Stimulated activated CD8-positive, alpha-beta memory T cell treated with anti-CD3 and anti-CD28 coated beads, Interleukin-2, amount 100 ng/mL, for 1 hour (primary cell): Measurements from ENCODE around the gene CLVS2.

Experiments used
- DNase-seq, 2 donors: peaks; one replicate each; pipeline ENCODE4 v3.0.0-alpha.2; 2020; ENCODE audit warnings: low read depth in 2 of 2

The CLVS2 gene

DNA sequence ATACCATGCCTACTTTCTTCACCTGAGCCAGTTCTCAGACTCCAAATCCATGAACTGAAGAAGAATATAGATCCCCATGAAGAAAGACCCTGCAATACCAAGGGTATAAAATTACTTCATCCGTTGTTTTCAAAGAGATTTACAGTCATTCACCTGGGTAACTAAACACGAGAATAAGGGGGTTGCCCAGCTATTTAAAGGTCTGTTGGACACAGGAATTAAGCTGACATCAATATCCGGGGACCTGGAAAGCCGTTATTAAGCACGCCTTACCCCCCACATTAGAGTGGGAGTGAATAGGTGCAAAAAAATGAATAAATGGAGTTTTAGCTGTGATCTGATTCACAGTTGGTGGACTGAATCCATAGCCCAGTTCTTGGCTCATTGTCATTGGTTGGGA lies 28.9 kb downstream of the CLVS2 start:
- no peak for DNase-seq

DNA sequence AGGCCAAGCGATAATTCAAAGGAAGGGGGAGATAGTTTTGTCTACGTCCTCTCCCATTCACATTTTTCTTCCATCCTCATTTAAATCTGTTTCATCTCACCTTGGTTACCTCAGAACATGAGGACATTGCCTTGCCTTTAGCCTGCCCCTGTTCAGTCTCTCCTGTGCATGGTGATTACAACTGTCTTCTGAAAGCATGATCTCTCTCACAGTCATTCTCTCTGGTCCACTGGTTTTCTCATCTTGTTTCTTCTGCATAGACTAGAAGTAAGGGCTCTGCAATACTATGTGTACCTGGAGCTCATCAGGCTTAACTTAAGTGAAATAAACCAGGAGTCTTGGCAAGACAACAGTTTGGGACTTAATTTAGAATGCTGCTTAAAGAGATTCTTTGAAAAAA lies 31.4 kb downstream of the CLVS2 start:
- DNase-seq: no peak

DNA sequence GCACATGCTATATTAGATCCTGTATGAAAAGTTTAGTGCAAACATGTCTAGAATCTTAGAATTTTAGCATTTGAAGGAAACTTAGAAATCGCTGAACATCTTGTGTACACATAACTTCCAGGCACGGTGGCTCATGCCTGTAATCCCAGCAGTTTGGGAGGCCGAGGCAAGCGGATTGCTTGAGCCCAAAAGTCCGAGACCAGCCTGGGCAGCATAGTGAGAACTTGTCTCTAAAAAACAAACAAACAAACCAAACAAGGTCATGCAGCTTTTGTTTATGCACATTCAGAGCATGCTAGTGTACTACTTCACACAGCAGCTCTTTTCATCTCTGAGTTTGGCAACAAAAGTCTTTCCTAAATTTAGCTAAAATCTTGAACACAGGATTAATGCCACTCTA lies 32.2 kb downstream of the CLVS2 start:
- DNase-seq: no peak

DNA sequence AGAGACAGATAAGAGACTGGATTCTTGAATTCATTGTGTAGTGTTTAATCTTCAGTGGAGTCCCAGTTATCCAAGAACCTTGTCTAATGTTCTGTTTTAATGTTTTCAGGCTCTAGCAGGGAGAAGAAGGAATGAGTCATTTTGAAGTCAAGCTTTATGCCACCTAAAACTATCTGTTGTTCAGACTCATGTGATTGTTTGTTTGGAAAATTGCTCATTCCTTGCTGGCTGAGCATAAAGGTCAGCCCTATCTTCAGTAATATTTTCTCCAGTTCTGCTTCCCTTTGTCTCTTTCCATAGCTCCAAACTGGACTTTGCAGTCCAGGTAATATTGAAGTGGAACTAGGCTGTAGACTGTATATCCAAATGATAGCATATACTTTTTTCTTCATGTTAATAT lies 34.2 kb downstream of the CLVS2 start:
- DNase-seq: no peak

DNA sequence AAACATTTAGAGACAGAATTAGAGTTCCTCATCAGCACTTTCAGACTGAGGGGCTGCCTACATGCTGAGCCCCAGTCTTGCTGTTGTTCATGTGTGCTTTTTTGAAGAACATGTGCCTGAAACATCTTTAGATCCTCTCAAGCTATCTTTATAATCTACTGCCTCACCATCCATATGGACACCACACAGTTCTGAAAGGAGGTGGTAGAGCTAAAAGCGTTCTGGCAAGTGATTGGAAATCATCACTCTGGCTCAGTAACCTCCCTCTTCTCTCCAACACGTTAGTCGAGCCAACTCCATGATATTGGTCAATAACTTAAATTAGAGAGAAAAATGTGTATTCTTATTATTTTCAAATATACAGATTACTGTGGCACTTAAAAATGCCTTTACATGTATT lies 40.6 kb downstream of the CLVS2 start:
- no peak for DNase-seq

DNA sequence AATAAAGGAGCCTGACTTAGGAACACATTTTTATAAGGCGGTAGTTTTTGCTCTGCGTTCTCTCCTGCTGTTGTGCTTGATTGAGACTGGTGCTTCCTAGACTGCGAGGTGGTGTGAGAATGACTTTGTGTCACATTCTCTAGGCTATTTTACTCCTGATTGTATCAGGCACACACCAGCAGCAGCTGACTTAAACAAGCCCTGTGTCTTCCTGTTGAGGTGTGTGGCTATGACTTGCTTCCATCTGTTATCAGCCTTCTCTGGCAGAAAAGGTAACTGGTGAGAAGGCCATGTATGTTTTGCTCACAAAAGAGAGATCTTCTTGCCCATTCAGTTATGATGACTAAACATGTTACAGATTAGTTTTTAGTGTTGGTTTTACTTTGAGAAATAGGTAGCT lies 43.4 kb downstream of the CLVS2 start:
- DNase-seq: no peak

DNA sequence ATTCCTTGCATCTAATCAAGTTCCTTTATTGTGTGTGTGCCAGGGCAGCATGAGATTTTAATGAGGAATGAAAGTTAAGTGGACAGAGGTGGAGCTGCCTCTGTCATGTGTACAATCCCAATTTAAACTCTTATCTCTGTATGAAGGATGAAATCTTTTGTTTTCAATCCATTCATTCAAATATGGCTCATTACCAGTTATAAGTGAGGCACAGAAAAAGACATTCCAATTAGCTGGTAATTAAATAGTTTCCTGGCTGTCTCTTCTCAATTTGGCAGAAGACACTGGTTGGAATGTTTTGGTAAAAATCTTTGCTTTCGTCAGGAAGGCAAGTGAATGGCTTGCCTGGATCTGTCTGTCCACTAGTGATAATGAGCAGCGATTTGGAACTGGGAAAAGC lies 46.4 kb downstream of the CLVS2 start:
- DNase-seq: no peak

DNA sequence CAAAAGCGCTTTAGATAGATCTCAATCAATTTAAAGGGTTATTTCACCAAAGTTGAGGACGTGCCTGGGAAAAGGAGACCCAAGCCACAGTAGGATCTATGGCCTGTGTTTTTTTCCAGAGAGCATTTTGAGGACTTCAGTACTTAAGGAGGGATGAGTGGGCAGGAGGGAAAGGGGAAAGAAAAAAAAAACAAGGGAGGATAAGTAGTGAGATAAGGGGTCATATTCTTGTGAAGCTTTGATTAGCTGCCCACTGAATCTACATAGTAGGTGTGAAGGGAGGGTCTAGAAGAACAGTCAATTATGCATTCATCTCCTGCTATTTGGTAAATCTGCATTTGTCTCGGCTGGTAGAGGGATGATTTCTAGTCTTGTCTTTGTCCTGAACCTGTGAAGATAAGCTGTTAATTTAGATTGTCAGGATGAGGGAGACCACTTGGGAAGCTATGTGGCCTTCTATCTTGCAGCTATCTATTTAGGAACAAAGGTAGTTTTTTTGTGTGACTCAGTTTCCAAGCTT lies 48.4 kb downstream of the CLVS2 start:
- no peak for DNase-seq

DNA sequence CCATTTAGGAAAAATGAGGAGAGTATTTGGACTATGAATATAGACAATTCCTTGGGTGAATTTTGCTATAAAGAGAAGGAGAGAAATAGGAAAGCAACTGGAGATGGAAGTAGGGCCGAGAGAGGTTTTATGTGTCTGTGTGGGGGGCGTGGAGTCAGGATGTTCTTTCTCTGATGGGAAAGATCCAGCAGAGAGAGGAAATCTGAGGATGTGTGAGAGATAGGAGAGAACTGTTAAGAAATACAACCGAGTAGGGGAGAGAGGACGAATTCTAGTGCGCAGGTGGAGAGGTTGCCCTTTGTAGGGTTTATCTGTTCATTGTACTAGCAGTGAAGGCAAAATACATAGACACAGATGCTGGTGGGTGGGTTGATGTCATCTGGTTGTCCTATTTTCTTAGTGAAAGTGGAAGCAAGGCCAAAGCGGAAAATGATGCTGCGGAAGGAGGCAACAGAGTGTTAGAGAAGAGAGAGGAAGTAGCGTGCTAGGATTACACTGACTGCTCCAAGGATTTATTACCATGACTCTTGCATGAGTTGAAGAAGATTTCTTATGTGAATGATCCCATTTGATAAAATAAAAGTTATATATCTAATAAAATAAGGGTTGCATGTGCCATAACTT lies 57.7 kb downstream of the CLVS2 start:
- DNase-seq: no peak

DNA sequence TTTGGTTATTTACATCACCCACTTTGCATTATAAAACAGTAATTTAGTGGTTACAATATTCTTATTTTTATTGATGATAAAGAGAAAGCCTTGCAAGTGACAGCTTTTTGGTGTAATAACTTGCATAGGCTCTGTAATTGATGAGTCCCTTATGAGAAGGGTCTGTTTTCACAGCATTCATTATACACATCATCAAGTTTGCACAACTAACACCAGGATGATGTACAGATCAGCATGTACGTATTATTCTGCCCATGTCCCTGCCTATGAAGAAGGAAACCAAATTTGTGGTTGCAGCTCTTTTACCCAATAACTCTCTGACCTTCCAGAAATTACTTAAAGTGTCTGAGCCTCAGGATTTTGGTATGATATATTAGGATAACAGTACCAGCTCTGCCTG lies 59.2 kb downstream of the CLVS2 start:
- DNase-seq: no peak

DNA sequence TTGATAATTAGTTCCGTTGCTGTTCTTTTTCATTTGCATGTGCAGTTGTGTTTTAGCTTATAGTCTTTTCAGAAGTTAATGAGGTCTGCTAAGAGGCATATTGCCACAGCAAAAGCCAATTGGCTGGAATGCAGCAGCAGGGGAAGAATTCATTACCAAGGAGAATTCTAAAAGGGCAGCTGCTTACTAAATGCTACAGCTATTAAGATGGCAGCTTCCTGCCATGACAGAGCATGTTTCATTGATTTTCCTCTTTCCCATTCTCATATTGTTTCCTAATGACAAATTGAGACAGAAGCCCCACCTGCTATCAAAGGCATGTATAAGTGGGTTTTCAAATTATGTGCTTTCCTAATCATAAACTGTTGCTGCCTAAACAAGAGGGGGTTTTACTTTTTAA lies 66.6 kb downstream of the CLVS2 start:
- DNase-seq: no peak

DNA sequence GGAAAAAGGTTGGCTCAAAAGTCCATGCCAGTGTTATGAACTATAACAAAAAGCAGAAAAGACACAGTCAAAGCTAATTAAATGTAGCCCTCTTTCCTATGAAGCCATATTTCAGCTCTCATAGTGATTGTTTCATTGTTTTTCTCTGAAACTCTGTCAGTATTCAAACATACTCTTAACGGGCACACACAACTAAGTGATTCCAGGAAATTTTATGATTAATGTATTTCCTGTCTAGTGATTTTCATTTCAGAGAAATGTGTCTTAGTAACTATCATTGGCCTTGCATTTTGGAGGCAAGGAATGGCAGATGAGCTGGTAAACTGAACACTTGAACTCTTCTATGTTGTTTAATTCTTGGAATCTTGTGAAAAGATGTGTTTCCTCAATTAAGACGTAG lies 68.0 kb downstream of the CLVS2 start:
- no peak for DNase-seq

DNA sequence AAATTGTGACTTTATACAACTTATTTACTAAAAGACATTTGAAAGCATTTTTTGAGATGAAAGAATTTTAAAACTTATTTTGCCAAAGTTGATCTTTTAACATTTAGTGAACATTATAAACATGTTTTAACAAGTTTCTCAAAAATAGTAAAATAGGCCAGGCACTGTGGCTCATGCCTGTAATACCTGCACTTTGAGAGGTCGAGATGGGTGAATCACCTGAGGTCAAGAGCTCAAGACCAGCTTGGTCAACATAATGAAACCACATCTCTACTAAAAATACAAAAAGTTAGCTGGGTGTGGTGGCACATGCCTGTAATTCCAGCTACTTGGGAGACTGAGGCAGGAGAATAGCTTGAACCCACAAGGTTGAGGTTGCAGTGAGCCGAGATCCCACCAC lies 78.6 kb downstream of the CLVS2 start:
- DNase-seq: no peak

DNA sequence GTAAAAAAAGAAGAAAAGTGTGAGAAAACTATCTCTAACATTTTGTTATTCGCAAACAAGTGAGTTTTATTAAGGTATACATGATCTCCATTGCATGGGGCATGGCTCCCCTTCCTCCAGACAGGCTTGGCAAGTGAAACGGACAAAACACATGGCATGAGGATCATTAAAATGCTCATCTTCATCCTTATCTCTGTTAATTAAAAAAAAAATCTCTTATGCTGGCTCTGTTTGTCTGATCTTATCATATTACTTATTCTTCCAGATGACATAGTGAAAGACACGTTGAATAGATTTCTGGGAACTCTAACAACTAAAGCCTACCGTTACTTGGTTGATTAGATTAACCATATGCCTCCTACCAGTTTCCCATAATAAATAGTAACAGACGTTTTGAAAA lies 89.4 kb downstream of the CLVS2 start:
- no peak for DNase-seq

DNA sequence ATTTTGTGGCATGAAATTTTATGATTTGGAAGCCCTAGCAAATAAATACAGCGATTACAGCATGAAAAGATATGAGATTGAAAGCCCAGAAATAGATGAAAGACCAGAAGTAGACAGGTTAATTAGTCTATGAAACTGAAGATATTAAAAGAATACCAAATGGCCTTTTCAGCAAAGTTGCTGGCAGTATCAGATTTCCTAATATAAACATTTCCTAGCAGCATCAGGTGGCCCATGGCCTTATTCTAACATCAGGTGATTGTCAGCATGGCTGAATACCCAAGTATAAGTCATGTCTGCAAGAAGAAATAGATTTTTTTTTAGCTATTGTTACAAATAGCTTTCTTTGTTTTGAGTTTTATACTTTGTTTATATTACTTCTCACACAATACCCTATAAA lies 93.2 kb downstream of the CLVS2 start:
- no peak for DNase-seq

DNA sequence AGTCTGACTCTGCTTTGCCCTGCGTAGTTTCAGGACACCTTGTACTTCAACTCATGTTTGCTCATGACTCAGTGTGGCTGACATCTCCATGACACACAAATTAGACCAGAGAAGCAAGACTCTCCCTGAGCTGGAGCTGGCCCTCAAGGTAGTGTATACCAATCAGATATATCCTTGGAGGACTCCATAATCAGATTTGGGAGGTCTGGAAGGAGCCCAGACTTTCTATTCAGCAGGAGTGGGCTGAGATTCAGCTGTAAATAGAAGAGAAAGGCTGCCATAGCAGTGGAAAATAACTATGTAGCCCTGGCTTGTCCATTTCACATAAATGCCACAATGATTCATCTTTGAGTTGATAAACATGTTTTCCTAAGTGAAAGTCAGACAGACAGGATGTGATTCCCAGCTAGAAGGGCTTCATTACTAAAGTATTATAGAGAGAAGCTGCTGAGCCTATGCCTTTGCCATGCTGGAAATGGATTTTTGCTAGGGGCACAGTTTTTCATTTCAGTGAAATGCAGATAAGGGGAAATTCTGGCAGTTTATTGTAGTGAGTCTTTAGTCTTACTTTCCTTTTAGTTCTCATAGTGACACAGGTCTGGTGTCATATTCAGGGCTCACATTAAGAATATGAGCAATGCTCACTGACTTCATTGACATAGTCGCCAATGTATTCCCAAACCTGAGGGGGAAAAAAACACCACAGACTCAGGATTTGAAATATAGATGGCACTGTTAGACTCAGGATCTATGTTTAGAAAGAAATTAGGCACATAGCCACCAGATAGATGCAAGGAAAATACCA lies 95.3 kb downstream of the CLVS2 start:
- DNase-seq: no peak

DNA sequence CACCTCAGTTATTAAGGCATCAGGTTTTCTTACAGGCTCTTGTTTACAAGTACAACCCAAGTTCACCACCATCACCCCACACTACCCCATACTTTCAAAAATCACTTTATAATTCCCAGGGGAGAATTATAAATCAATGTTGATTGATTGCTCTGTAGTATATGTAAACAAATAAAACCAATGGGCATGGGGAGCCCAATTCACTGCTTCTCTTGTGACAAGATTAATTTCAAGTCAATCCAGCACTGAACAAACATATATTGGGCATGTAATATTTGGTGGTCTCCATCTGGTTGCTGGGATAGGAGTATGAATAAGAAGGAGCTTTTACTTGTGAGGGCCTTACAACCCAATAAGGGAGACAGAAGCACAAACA lies 95.8 kb downstream of the CLVS2 start:
- DNase-seq: no peak

DNA sequence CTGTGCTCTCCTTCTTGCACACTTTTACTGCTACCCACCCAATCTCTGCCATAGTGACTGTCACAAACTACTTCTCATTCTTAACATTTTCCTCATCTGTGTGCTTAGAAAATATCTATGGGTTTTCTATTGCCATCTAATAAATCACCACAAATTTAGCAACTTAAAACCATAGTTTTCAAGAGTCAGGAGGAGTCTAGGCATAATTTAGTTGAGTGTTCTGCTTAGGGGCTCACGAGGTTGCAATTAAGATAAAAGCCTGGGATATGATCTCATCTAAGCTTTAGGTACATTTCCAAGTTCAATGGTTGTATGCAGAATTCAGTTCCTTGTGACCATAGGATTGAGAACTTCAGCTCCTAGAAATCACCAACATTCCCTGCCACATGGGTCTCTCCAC lies 98.8 kb downstream of the CLVS2 start:
- no peak for DNase-seq

DNA sequence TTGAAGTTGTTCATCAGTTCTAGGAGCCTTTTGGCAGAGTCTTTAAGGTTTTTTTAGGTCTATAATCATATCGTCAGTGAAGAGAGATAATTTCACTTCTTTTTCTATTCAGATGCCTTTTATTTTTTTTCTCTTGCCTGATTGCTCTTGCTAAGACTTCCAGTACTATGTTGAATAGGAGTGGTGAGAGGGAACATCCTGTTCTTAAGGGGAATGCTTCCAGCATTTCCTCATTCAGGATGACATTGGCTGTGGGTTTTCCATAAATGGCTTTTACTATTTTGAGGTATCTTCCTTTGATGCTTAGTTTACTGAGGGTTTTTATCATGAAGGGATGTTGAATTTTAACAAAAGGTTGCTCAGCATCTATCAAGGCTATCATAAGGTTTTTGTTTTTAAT lies 109.5 kb downstream of the CLVS2 start:
- no peak for DNase-seq

DNA sequence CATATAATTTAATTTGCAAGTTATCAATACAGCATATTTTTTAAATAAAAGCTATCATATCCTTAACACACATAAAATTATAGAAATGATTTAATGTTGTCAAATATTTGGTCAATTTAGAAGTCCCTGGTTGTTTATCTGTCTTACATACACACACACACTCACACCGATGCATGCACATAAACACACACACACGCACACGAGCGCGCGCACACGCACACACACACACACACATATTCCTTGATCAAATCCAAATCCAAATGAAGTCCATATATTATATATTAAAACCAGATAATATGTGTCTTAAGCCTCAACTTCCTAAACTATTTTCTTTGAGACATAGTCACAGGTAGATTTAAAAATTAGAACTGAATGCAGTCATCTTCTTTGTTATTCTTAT lies 120.3 kb downstream of the CLVS2 start:
- no peak for DNase-seq

DNA sequence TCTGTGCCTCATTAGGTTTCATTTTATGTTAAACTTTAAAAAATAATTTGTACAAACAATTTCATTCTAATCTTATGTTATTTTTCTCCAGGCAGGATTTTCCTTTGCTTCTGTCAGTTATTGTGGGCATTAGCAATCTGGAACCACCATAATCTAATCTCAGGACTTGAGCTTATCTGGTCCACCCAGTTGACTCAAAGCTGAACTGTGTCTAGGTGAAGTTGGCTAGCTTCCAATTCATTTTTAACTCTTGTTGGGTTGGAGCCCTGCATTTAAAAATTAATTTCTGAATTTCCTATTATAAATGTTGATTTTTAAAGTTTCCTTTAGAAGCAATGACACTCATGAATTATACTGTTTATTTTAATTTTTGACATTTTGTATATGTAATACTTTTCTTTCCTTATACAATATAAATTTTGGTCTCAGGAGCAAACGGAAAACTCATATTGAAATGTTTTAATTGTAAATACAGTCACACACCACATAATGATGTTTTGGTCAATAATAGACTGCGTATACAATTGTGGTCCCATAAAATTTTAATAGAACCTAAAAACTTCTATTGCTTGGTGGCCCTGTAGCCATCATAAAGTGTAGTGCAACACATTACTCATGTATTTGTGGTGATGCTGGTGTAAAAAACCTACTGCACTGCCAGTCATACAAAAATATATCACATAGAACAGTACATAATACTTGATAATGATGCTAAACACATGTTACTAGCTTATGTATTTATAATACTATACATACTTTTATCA lies 121.3 kb downstream of the CLVS2 start:
- DNase-seq: no peak

DNA sequence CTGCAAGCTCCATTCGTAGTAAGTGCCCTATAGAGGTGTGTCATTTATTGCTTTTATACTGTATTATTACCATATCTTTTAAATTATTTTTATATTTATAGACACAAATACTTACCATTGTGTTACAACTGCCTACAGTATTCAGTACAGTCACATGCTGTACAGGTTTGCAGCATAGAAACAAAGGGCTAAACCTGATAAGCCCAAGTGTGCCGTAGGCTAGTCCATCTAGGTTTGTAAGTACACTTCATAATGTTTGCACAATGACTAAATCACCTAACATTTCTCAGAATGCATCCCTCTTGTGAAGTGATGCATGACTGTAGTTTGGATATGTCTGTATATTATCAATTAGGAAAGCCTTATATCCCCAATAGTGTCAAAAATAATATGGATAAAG lies 122.8 kb downstream of the CLVS2 start:
- DNase-seq: no peak
